Measurements from ENCODE around the gene SMIM5.

SMIM5 gene

GRCh38 chr17:75603123-75603522, 30.1 kb upstream of the SMIM5 start:
- no peak for DNase-seq (ENCODE audit: low read depth)

DNA sequence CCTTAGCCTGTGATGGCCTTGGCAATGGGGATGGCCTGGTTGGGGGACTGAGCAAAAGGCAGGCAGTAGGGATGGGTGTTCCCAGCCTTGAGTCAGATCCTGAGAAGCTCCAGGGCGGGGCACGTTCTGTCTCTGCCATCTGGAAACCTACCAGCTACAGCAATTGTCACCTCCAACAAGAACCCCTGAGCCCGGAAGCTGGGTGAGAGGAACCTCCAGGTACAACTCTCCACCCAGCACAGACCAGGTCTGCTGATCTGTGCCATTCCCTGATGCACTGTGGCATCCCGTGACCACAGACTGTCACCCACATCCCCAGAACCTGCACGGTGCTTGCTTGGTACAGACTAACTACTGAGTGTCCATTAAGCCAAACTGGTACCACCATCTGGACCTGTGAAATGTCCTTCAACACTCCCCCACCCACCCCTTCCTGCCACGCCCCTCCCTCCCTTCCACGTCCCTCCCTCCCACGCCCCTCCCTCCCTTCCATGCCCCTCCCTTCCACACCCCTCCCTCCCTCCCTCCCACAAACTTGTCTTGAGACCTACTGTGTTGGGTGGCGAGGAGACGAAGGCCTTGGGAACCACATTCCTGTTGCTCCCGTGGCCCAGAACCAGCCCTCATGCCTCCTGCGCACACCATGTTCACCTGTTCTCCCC, 29.1 kb upstream of the SMIM5 start:
- DNase-seq (ENCODE audit: low read depth) = no peak

DNA sequence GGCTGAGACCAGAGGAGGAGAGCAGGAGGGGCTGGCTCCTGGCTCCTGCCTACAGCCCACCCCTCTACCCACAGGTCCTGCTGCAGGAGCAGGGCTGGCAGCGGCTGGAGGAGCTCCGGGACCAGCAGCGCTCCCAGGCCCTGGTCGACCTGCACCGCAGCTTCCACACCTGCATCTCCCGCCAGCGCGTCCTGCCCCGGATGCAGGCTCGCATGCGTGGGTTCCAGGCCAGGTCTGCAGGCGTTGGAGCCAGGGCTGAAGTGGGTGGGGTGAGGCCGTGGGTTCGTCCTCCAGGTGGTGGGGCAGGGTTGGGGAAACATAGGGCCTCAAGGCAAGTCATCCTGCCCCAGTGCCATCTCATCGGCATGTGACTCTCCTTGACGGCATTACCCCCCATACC, 27.4 kb upstream of the SMIM5 start:
- DNase-seq (ENCODE audit: low read depth) = no peak

- DNase-seq (ENCODE audit: low read depth) = no peak
These were observed 26.1 kb upstream of the SMIM5 start for GRCh38 chr17:75607086-75607485.

- no peak for DNase-seq (ENCODE audit: low read depth)
These were observed 22.9 kb upstream of the SMIM5 start for GRCh38 chr17:75610103-75610984.

GRCh38 chr17:75611851-75612429, 21.3 kb upstream of the SMIM5 start:
- no peak for DNase-seq (ENCODE audit: low read depth)

DNA sequence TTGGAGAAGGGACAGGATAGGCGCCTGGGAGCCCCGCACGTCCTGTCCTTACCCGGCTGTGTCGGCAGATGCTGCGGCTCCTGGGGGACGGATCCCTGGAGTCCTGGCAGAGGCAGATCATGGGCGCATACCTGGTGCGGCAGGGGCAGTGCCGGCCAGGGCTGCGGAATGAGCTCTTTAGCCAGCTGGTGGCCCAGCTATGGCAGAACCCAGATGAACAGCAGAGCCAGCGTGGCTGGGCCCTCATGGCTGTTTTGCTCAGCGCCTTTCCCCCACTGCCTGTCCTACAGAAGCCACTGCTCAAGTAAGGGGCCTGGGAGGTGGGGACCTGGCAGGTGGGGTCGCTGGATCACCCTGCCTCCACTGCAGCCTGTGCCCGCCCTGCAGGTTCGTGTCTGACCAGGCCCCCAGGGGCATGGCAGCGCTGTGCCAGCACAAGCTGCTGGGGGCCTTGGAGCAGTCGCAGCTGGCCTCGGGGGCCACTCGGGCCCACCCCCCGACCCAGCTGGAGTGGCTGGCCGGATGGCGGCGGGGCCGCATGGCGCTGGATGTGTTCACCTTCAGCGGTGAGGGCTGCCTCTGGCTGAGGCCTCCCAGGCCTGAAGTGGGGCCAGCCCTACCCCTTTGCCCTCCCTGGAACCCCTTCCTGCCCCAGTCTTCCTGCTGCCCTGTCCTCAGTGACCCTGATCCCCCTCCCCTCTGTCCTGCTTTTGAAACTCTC, 20.2 kb upstream of the SMIM5 start:
- no peak for DNase-seq (ENCODE audit: low read depth)

DNA sequence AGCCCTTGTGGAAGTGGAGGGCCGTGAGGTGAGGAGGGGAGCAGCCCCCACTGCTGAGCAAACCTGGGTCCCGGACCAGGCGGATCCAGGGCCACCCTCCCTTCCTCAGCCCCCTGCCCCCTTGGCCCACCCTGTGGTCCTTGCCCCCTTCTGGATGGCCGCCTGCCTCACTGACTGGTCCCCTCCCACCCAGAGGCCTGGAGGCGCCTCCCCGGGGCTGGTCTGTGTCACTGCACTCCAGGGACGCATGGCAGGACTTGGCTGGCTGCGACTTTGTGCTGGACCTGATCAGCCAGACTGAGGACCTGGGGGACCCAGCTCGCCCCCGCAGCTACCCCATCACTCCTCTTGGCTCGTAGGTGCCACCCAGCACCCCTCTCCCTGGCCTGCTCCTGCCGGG, 19.2 kb upstream of the SMIM5 start:
- DNase-seq (ENCODE audit: low read depth) = no peak

DNA sequence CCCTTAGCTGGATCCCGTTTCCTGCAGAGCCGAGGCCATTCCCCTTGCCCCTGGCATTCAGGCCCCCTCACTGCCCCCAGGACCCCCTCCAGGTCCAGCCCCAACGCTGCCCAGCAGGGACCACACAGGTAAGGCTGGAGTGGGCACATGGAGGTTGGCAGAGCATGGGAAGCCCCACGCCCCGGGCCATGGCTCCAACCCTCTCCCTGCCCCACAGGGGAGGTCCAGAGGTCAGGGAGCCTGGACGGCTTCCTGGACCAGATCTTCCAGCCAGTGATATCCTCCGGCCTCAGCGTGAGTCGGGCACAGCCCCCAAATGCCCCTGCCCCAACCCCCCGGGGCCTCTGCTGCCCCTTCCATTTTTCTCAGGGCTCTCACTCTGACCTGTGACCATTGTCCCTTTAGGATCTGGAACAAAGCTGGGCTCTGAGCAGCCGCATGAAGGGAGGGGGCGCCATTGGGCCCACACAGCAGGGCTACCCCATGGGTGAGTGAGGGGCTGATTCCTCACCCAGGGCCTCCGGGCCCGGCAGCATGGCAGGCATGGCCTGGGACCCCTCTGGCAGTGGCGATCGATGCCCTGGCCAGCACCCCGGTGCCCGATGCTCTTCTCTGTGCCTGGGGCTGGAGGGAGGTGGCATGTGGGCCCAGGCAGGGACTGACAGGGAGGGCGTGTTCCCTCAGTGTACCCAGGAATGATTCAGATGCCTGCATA, 18.5 kb upstream of the SMIM5 start:
- DNase-seq (ENCODE audit: low read depth) = no peak

DNA sequence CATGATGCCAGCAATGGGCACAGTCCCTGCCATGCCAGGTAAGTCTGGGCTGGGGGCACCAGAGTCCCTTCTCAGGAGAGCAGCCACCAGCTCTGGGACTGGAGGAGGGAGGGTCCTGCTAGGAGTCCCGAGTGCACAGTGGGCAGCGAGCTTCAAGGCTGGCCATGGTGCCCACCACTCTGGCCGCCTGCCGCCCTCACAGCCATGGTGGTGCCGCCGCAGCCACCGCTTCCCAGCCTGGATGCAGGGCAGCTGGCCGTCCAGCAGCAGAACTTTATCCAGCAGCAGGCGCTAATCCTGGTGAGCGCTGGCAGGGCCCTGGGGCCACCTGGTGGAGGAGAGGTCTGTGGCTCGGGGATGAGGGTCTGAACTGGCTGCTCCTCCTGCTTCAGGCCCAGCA, 17.9 kb upstream of the SMIM5 start:
- DNase-seq (ENCODE audit: low read depth) = no peak

GRCh38 chr17:75616521-75617122, 16.6 kb upstream of the SMIM5 start:
- no peak for DNase-seq (ENCODE audit: low read depth)

GRCh38 chr17:75617218-75617617, 16.0 kb upstream of the SMIM5 start:
- no peak for DNase-seq (ENCODE audit: low read depth)

DNA sequence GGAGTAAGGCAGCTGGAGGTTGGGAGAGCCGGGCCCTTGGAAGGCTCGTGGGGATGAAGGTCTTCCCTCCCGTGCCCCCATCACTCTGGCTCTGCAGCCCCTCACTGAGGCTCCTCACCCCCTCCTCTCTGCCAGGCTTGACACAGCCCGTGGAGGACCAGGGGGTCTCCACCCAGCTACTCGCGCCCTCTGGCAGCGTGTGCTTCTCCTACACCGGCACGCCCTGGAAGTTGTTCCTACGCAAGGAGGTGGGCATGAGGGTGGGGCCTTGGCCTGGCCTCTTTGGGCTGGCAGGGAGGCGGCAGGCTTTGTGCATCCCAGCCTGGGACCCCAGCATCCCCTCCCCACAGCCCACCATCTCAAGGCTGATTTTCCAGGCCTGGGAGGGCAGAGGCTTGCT, 15.6 kb upstream of the SMIM5 start:
- no peak for DNase-seq (ENCODE audit: low read depth)

DNA sequence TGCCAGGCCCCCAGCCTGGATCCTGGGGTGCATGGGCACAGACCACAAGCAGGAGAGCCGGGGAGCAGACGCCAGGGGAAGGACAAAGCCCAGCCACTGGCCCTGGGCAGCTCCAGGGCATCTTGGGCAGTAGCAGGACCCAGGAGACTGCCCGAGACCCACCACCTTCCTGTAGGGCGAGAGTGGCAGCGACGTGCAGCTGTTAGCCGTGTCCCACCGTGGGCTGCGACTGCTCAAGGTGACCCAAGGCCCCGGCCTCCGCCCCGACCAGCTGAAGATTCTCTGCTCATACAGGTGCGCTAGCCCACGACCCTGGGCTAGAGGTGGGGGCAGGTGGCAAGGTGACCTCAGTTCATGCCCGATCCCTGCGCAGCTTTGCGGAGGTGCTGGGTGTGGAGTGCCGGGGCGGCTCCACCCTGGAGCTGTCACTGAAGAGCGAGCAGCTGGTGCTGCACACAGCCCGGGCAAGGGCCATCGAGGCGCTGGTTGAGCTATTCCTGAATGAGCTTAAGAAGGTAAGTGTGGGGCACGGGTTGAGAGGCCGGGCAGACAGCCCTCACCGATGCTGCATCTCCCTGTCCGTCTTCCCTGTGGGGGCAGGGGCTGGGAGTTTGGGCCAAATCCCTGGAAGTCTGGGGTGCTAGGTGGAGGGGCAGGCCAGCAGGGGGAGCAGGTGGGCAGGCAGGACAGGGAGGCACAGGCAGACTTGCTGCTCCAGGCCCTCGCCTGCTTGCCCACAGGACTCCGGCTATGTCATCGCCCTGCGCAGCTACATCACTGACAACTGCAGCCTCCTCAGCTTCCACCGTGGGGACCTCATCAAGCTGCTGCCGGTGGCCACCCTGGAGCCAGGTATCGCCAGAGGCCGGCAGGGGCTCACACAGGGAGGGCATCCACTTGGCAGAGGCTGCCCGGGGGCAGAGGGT, 13.5 kb upstream of the SMIM5 start:
- peak; percentile 24 for DNase-seq (ENCODE audit: low read depth)

- no peak for DNase-seq (ENCODE audit: low read depth)
These were observed 11.7 kb upstream of the SMIM5 start for GRCh38 chr17:75621489-75621888.

DNA sequence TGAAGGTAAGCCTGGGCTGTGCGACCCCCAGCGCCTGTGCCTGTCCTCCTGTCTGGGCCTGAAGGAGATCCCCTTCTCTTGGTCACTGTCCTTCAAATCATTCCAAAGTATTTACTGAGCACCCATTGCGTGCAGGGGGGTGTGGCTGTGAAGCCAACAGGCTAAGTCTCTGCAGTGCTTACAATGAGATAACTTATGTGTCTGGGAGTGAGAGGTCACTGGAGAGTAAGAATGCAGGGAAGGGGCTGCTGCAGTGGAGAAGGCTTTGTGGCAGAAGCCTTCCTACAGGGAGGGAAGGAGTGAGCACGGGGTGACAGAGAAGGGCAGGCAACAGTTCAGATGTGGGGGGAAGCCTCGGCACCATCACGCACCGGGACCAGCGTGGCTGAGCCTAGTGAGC, 11.2 kb upstream of the SMIM5 start:
- no peak for DNase-seq (ENCODE audit: low read depth)

DNA sequence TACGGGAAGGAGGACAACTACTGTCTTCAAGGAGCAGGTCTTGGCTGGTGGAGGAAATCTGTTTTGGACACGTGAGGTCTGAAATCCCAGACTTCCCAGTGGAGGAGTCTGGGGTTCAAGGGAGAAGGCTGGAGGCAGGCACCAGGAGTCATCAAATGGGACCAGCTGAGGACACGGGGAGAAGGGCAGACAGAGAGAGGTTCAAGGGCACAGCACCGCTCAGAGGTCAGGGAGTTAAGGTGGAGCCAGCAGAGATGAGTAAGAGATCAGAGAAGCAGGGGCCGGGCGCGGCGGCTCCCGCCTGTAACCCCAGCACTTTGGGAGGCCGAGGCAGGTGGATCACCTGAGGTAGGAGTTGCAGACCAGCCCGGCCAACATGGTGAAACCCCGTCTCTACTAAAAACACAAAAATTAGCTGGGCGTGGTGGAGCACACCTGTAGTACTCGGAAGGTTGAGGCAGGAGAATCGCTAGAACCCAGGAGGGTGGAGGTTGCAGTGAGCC, 10.4 kb upstream of the SMIM5 start:
- no peak for DNase-seq (ENCODE audit: low read depth)

DNA sequence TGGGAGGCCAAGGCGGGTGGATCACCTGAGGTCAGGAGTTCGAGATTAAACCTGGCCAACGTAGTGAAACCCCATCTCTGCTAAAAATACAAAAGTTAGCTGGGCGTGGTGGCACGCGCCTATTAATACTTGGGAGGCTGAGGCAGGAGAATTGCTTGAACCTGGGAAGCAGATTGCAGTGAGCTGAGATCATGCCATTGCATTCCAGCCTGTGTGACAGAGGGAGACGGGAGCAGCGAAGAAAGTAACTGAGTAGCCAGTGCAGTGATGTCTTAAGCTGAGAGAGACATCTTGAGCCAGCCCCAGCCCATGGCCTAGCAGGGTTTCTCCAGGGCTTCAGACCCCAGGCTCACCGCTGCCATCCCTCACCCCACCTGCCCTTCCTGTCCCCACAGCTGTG, 9.8 kb upstream of the SMIM5 start:
- no peak for DNase-seq (ENCODE audit: low read depth)

GRCh38 chr17:75624021-75624420, 9.2 kb upstream of the SMIM5 start:
- DNase-seq (ENCODE audit: low read depth) = no peak

GRCh38 chr17:75624714-75625345, 8.4 kb upstream of the SMIM5 start:
- no peak for DNase-seq (ENCODE audit: low read depth)
